HuH-7 (cell line): ENCODE results near the gene SLC25A26.
A peak's percentile ranks its signal among the peaks of the same experiment; 100 is the strongest.

Source experiments
- DNase-seq: peaks from one replicate; pipeline ENCODE4 v3.0.0; 2011; ENCODE audit warnings: low spot score

Gene SLC25A26

DNA sequence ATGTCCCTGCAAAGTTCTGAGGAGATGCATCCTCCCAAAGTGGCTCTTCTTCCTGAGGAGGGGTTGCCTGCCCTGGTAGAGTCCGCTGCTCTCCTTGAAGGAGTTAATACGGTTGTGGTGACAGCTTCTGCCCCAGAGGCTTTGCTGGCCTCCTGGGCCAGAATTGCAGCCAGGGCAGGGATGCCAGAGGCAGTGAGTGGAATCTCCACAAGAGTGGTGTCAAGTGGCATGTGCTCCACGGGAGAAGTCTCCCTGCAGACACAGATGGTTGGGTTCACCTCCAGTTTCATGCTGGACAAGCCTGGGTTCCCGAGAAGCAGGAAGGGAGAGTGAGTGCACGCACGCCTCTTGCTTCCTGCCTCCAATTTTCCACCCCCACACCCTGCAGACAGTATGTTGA is 105.5 kb downstream of the SLC25A26 start:
- no peak for DNase-seq

DNA sequence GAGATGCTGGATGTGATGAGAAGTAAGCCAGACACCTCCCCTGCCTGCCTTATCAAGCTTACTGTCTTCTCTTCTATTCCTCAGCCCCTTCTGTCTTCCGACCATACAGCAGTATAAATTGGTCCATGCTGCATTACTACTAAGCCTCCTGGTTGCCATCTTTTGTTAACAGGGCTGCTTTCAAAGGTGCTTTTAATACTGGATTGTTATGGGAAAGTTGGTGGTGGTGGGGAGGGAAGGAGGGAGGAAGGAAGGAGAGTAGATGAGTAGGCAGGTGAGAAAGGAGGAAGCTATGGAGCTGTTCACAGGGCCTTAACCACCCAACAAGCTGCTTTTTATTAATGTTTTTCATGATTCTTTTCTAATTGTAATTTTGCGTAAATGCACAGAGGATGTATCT is 114.9 kb downstream of the SLC25A26 start:
- DNase-seq, result no peak

DNA sequence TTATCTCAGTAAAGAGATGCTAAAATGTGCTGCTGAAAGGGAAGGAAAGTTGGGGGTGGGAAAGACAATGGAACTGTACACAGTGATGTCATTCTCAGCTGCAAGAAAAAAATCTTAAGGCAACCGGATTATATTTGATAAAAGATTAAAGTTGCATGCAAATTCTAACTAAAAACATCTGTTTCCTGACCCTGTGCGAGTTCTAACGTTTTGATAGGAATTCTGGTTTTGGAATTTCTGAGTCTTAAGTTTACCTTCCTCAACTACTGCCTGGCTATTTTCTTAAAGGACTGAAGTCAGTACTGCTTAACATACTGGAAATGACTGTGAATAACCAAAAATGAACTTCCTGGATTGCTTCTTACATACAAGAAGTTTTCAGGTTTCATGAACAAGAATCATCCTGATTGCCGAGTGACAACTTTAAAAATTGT is 115.5 kb downstream of the SLC25A26 start:
- no peak for DNase-seq

DNA sequence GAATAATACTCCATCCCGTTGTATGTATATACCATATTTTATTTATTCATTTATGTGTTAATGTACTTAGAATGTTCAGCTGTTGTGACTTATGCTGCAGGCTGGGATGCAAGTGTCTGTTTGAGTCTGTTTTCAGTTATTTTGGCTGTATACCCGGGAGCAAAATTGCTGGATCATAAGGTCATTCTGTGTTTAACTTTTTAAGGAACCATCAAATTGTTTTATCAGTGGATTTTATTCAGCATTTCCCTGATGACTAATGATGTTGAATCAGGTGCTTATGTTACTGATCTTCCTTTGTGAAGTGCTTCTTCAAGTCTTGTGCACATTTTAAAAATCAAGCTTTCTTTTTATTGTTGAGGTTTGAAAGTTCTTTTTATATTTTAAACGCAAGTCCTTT is 118.1 kb downstream of the SLC25A26 start:
- no peak for DNase-seq

DNA sequence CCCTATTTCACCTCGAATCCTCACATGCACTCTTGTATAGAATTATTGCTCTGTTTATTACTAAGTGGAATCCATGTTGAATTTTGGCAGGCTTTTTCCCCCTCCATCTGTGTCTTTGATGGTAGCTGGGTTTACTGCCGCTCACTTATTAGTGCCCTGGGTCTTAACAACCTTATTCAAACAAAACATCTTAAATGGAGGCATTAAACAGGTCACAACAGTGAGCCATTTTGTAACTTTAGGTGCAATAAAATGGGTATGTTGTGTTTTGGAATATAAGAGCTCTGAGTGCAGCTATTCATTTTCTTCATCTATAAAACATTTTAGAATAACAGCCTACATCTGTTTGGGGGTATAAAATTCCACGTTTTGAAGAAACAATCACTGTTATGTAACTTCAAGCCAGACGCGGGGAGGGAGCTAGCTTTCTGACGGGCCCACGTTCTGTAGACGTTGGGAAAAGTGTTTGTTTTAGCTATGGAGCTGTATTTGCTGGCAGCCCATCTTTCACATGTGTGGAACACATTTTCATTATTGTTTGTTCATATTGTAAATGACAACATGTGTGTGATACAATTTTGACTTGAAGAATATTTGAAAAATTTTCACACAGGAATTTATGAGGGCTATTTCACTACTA is 122.0 kb downstream of the SLC25A26 start:
- DNase-seq, result no peak

DNA sequence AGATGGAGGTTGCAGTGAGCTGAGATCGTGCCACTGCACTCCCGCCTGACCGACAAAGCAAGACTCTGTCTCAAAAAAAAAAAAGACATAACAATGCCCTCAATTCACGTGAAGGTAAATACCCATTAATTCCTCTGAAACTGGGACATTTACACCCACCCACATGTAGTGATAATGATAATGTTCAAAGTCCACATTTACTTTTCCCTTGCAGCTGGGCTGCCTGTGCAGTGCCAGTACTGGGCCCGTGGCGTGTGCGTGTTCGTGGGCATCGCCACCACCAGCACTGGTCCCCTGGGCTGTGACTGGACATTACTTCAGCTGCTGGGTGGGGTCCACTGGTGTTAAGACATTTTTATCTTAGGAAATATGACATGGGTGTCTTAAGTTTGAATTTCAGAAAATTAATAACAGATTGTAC is 123.6 kb downstream of the SLC25A26 start:
- peak; percentile 5 for DNase-seq

DNA sequence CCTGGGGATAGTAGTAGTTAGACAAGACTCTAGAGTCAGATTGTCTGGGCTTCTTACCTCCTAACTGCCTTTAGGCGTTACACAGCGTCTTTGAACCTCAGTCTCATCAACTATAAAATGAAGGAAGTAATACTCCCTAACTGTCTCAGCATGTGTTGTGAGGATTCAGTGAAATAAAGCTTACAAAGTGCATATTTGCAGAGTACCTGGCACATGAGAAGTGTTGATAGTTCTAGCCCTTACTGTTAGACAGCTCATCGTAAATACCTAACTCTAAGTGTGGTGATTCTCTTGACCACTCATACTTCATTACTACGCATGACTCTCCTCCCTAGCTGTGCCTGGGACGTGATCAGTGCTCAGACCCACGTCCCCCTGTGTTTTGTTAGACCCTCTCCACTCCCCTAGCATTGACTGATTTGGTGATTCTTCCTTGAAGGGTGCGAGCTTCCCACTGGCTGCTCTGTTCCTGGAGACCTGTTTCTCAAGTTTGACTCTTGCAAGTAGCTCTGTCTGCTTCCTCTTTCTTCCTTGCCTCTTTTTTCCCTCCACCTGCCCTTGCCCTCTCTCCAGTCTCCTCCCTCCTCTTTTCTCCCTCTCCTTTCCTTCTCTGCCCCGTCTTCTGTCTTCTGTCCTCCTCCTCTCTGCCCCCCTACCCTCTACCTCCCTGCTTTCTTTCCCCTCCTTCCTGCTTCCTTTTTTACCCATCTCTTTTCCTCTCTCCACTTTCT is 124.2 kb downstream of the SLC25A26 start:
- no peak for DNase-seq

DNA sequence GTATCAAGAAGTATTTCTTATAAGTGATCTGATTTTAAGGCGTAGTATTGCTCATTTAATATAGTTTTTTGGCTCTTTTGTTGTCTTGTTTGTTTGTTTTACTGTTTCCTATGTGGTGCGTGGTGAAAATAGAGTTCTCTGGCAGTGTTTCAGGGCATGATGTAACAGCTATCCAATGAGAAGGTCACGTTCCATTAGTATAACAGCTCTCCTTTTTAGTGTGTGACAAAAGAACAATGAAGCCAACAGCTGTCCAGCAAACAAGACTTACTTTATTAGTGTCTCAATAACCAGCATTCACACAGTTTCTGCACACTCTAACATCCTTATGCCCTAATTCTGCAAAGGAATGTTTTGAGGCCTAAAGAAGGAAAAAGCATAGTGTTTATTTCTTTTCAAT is 127.9 kb downstream of the SLC25A26 start:
- no peak for DNase-seq

DNA sequence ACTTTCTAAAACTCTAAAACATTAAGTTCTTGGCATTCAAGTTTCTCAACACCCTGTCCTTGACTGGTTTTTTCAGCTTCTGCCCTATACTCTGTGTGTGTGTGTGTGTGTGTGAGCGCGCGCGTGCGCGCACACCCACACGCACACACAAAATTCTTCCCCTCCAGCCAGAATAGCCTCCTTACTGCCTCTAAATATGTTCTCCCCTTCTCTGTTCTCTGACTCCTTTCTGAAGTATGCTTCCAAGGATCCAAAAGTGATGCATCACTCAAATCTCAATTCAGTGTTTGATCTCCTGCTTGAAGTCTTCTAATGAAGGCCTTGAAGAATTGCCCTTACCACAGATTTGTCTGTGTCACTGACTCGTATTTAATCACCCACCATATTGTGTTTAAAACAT is 129.8 kb downstream of the SLC25A26 start:
- no peak for DNase-seq

DNA sequence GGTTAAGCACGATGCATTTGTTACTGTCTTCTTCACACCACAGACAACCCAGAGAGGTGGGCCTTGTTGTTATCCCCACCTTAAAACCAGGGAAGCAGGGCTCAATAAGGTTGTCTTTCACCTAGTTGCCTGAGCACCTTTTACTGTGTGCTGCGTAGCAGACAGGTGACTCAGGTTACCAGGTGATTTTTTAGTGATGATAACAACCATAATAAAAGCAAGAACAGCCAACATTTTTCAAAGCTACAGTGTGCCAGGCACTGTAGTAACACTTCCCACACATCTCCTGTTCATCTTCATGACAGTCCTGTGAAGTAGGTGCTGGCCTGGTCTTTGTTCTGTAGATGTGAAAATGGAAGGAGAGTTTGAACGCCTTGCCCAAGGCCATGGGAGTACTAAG is 132.2 kb downstream of the SLC25A26 start:
- DNase-seq, result no peak

DNA sequence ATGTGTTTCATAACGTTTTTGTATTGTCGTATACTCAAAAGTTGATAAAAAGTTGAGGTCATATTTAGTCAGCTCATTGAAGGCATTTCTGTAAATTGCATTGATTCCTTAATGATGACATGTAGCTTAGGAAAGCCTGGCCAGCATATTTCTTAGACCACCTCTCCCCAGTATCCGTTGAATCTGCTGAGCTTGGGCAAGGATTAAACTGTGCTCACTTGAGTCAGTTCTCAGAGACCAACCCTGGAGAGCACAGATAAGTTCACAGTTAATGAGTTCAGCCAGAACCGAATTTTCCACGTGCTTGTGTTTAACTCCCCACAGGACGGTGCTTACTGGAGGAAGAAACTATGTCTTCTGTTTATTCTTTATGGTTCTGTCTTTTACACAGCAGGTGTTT is 132.7 kb downstream of the SLC25A26 start:
- DNase-seq, result no peak

DNA sequence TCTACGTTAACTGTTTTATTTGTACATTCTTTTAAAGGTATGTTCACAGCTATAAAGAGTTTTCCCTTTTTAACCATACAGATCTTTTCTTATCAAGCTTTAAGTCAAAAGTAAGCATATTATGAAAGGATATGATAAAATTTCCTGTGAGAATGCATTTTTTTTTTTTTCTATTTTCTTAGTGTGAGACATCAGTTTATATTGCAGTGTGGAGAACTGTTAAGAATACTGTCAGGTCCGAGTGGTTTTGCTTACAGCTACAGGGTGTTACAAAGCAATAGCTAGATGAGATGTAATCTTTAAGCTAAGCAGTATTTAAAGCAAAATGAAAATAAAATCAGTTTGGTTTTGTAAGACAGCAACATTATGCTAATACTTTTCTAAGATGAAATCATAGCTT is 133.2 kb downstream of the SLC25A26 start:
- no peak for DNase-seq

DNA sequence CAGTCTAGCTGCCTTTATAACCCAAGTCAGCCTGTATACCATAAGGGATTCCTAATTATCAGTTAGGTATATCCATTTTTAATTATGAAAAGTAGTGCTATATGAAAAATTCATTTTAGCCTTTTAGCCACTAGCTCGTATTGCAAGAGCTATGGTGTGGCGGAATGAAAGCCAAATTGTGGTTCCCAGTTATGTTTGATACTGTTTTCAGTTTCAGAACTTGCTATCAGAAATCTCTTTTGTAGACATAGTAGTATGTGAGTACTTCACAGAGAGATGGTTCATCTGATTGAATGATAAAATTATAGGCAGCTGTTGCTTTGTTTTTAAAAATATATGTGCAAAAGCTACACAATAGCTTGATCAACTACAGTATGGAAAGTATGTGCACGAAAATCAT is 134.6 kb downstream of the SLC25A26 start:
- no peak for DNase-seq

DNA sequence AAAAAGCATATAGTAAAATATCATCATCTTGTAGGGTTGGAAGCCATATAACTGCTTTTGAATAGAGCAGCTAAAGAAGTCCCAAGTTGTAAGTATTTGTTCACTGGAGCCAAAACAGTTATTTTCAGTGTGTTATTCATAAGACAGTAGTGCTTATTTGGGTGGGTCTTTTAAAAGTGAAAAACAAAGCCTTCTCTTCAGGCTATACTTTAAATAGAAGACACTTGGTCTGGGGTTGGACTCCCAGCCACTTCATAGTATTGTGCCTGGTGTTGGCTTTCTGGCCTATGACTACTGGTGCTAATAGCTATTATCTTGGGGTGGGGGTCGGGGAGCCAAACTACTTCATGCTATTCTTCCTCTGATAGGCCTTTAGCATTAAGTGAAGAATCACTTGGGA is 135.2 kb downstream of the SLC25A26 start:
- DNase-seq, result no peak

DNA sequence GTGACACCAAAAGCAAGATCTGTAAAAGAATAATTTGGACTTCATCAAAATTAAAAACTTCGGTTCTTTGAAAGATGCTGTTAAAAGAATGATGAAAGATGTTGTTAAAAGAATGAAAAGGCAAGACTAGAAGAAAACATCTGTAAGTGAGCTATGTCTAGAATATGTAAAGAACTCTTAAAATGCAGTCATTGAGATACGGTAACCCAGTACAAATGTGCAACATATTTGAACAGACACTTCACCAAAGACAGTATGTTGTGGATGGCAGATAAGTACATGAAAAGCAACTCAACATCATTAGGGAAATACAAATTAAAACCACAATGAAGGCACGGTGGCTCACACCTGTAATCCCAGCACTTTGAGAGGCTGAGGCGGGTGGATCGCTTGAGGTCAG is 140.6 kb downstream of the SLC25A26 start:
- no peak for DNase-seq

DNA sequence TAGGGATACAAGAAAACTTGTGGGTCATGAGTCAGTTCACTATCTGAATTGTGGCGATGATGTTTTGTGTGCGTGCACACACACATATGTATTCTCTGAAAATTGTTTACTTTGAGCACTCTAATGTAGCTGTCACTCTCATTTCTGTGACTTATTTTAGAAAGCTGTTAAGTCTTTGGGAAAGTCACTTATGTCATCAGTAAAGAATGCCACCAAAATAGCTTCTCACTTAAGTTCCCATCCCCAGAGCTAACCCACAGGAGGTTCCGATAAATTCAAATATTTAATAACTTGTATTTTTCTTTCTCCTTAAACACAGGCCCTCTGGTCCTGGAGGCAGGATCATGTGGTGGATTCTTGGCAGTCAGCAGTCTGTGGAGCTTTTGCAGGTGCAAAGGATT is 141.7 kb downstream of the SLC25A26 start:
- DNase-seq, result no peak

DNA sequence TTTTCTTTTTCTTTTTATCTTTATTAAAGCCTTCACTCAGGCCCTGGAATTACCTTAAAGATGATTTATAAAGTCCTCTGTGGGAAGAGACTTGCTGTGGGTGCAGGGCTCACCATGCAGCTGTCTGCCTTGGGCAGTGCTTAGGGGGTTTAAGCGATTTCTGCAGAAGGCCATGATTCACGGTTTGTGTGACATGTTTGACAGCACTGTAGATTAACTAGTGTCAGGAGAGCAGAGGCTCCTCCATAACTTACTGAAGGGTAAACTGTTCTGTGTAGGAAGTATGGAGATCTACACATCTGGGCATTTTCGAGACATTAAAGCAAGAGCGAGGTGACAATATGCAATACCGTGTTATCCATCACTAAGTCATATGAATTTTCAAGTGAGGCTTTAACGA is 142.3 kb downstream of the SLC25A26 start:
- no peak for DNase-seq

DNA sequence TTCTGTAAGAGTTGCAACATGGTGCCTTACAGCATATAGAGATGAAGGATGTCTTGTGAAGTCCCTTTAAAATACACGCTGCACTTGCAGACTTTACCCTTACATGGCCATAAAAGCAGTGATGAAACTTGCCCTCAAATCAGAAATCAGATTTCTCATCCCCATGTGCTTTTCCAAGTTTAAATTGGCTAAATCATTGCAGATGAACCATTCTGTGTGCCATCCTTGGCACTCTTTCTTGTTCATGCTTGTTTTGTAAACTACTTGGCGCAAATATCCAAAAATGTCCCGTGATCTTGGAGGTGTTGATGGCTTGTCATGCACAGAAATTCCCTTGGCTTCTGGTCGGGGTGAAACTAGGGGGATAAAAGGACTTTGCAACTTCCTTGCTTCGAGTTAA is 144.3 kb downstream of the SLC25A26 start:
- no peak for DNase-seq

DNA sequence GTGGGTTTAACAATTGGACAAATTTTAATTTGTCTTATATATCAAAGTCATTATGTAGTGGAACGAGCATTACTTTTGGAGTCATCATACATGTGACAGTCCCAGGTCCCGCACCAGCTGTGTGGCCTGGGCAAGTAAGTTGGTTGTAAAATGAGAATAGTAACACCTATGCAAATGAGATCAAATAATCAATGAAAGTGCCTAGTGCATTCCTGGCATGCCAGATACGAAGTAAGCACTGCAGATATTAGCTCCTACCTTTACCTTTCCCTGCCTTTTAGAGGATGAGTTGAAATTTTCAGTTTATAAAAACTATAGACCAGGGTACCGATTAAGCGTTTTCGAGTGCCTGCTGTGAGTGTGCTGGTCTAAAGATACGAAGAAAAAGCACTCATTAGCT is 145.9 kb downstream of the SLC25A26 start:
- no peak for DNase-seq

DNA sequence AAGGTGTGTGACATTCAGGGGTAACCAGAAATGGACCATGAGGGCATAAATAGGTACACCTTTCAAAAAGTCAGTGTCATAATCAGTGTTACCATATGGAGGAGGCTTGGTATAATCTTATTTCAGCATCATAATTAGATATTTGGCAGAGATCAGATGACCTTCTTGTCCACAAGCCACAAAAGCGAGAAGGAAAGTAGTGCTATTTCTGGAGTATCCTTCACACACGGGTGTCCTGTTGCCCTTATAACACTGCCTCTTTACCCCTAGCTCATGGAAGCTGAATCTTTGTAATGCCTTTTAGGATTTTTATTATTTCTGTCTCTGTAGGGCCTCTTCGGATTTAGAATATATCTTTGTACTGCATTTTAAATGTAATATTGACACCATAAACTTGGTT is 147.2 kb downstream of the SLC25A26 start:
- DNase-seq, result no peak

DNA sequence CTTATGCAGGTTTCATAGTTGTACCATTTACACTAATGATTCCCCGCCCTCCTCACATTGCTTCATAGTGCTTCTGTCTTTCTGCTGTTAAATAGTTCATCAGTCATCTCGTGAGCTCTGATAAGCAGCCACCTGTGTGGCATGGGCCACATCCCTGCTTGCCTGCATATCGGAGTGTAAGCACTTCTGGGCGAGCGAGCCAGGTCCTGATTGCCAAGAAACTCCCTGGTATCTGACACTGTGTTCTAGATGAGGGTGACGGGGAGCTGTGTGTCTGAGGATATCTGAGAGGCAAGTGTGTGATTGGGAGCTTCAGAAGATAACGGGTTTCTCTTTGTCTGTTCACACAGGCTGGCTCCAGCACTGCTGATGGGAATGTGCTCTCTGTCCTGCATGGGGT is 149.4 kb downstream of the SLC25A26 start:
- no peak for DNase-seq

DNA sequence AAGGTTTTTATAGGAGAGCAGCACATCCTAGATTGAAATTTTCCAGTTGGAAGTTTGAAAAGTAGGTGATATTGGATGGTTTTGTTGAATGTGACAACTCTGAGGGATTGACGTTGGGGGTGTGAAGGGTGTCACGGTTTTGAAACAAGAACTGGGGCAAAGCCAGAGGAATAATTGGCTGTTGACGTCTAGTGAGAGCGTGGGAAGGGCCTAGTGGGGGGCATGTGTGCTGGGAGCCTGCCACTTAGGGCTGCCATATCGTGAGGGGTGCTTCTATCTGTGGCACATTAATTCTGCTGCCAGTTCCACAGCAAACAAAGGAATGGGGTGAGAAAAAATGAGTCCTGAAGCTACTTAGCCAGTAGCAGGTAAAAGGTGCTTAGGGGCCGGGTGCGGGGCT is 150.6 kb downstream of the SLC25A26 start:
- no peak for DNase-seq

DNA sequence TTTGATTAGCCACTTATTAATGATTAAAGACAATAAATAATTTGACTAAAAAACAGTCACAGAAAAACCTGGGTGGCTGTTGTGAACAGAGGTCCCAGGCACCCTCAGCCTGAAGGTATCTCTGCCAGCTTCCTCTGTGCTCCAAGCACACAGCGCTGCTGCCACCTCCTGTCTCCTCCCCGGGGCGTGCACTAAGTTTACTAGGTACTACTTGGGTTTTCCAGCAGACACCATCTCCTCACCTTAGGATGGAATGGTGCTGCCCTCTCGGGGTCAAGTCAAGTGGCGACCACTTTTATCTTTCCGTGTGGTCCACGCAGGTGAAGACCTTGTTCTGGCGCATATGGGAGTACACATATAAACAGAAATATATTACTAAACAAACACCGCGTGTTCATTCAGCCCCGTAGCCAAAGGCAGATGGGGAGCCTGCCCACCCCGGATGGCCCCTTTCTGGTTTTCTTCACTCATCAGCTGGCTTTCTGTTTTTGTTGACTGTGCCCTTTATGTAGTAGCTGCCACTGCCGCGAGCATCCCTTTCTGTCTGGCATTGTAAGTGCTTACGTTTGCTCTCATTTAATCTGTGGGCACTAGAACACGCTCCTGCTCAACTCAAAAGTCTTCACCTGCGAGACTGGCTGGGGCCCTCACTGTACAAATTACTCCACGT is 152.0 kb downstream of the SLC25A26 start:
- DNase-seq, result peak; percentile 45

DNA sequence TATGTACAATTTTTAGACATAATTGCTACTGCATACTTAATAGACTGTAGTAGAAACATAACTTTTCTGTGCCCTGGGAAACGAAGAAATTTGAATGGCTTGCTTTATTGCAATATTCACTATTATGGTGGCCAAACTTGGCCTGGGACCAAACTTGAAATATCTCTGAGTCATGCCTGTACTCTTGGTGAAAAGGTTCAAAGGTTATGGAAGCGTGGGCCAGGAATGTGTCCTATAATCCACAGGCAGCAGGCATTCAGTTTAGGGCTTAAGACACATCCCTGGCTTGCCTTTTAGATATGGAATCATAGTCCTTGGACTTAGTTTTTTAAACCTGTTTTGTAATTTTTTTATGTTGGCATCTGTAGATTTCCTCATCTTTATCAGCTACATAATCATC is 155.8 kb downstream of the SLC25A26 start:
- peak; percentile 14 for DNase-seq
